OCI-LY3 (cell line): Measurements from ENCODE around the gene EXPH5.

Experiments
- EZH2phosphoT487 ChIP-seq: fragments of 200-600 bp; shearing (Covaris generic); IDR thresholded peaks from 2 replicates; pipeline ENCODE4 v1.6.1; 2018; ENCODE audit warnings: antibody characterized with exemption, mixed run types, low read depth
- TF ChIP-seq, protein P1 (sequence below): fragments of 200-600, 300-600 bp; sonication (generic); IDR thresholded peaks from 2 replicates; pipeline ENCODE4 v1.5.1; 2014; ENCODE audit warnings: antibody characterized with exemption, low read length, low read depth

- TF ChIP-seq, protein P1, sequence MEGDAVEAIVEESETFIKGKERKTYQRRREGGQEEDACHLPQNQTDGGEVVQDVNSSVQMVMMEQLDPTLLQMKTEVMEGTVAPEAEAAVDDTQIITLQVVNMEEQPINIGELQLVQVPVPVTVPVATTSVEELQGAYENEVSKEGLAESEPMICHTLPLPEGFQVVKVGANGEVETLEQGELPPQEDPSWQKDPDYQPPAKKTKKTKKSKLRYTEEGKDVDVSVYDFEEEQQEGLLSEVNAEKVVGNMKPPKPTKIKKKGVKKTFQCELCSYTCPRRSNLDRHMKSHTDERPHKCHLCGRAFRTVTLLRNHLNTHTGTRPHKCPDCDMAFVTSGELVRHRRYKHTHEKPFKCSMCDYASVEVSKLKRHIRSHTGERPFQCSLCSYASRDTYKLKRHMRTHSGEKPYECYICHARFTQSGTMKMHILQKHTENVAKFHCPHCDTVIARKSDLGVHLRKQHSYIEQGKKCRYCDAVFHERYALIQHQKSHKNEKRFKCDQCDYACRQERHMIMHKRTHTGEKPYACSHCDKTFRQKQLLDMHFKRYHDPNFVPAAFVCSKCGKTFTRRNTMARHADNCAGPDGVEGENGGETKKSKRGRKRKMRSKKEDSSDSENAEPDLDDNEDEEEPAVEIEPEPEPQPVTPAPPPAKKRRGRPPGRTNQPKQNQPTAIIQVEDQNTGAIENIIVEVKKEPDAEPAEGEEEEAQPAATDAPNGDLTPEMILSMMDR: no peak
- no peak for TF ChIP-seq EZH2phosphoT487
These were observed 38.6 kb upstream of the EXPH5 start for GRCh38 chr11:108632041-108632704.
